Panc1 (cell line): Measurements from ENCODE around the gene PYDC2. TPM values are rescaled to one million over a fixed set of nuclear protein-coding genes. Genes with fewer than 3 reads are reported as not detected.

Experiments
- ATAC-seq: fragments of 200-7000 bp; cut with Tn5 transposase; 2 replicates; pipeline ENCODE4 v1.9.1; 2020; ENCODE audit warnings: mild to moderate bottlenecking, moderate library complexity
- BruUV-seq: library from RNA; stranded (reverse); fragments of 400-500 nt; replicated peaks from 2 replicates; lab custom pipeline; 2021; lab: Mats Ljungman, UMichigan
- CTCF ChIA-PET: fragments of 300-600 bp; sonication (Branson Sonifier 250); formaldehyde crosslinking; loops from one replicate; lab custom pipeline; 2022; ENCODE audit warnings: antibody characterized with exemption; lab: Charles Lee
- POLR2A ChIA-PET: fragments of 300-600 bp; sonication (Branson Sonifier 250); formaldehyde crosslinking; loops from one replicate; lab custom pipeline; 2022; ENCODE audit warnings: antibody characterized with exemption; lab: Charles Lee
- DNase-seq: peaks from one replicate; pipeline ENCODE4 v3.0.0-alpha.2; 2010; ENCODE audit warnings: low read depth, low spot score
- H3K27ac ChIP-seq: 2 replicates; pipeline ENCODE4 v1.5.1; 2011; ENCODE audit warnings: mild to moderate bottlenecking, low read length, inconsistent platforms
- H3K27me3 ChIP-seq: fragments of 200-500 bp; sonication (Bioruptor generic); 2 replicates; pipeline ENCODE4 v1.6.0; 2014; ENCODE audit warnings: low read length, inconsistent platforms; ENCODE audit not compliant: control insufficient read depth, insufficient read depth
- H3K36me3 ChIP-seq: fragments of 200-500 bp; sonication (Bioruptor generic); 2 replicates; pipeline ENCODE4 v1.5.1; 2014; ENCODE audit warnings: inconsistent platforms, mild to moderate bottlenecking, low read length, moderate library complexity; ENCODE audit not compliant: control insufficient read depth, insufficient read depth
- H3K4me1 ChIP-seq: 2 replicates; pipeline ENCODE4 v1.5.1; 2011; ENCODE audit warnings: inconsistent platforms, mild to moderate bottlenecking, low read length, moderate library complexity; ENCODE audit not compliant: control insufficient read depth, insufficient read depth
- H3K4me3 ChIP-seq, 2 experiments: 2 replicates each; pipeline ENCODE4 v1.5.1; 2011 to 2012; ENCODE audit warnings: low read depth in 2 of 2, low read length in 2 of 2, mild to moderate bottlenecking in 2 of 2, inconsistent platforms in 1 of 2, moderate library complexity in 1 of 2
- H3K9me3 ChIP-seq: fragments of 200-500 bp; sonication (Bioruptor generic); 2 replicates; pipeline ENCODE4 v1.5.1; 2014; ENCODE audit warnings: low read depth, mild to moderate bottlenecking, inconsistent platforms, low read length, moderate library complexity; ENCODE audit not compliant: control insufficient read depth, insufficient read depth
- CTCF ChIP-seq: fragments of 450-650 bp; IDR thresholded peaks from 2 replicates; pipeline ENCODE4 v1.5.1; 2017; ENCODE audit warnings: mild to moderate bottlenecking
- POLR2AphosphoS5 ChIP-seq: IDR thresholded peaks from 2 replicates; pipeline ENCODE4 v1.6.1; 2012; ENCODE audit warnings: mild to moderate bottlenecking, low read depth, low read length, moderate library complexity
- REST ChIP-seq, 2 experiments: IDR thresholded peaks; 2 replicates each; pipeline ENCODE4 v1.6.1; 2011 to 2012; ENCODE audit warnings: low read depth in 2 of 2, control low read depth in 1 of 2, low read length in 1 of 2, mild to moderate bottlenecking in 1 of 2, moderate library complexity in 1 of 2; ENCODE audit not compliant: insufficient read depth in 1 of 2
- SIN3A ChIP-seq: IDR thresholded peaks from 2 replicates; pipeline ENCODE4 v1.6.1; 2012; ENCODE audit warnings: low read depth, mild to moderate bottlenecking, low read length, moderate library complexity, borderline replicate concordance; ENCODE audit not compliant: insufficient read depth
- TCF7L2 ChIP-seq: IDR thresholded peaks from 2 replicates; pipeline ENCODE4 v1.6.1; 2011; ENCODE audit warnings: mild to moderate bottlenecking, low read depth, low read length, inconsistent platforms
- in situ Hi-C: cut with HindIII; loops from 2 replicates; pipeline ENCODE4 v1.10.0; 2016; ENCODE audit warnings: low sequenced_read_pairs, low pct_unique_long_range_greater_than_20kb
- intact Hi-C: fragments of 100-400 bp; cut with micrococcal nuclease; formaldehyde crosslinking; loops from one replicate; pipeline ENCODE4 v1.10.0; 2022; ENCODE audit not compliant: unreplicated experiment
- total RNA-seq: library from RNA; stranded (reverse); gene quantifications from one replicate; pipeline ENCODE4 v1.2.1, GENCODE V29; 2021; ENCODE audit not compliant: unreplicated experiment

Gene PYDC2
- total RNA-seq, 1 experiment from 2014 or later: not detected

GRCh38 chr3:191430103-191430502 lies 30.9 kb upstream of the PYDC2 start:
- no peak for DNase-seq
- H3K36me3 ChIP-seq: no peaks in the 10 kb centered on the region
- in situ Hi-C loops (no loop called here), intact Hi-C loops (no loop called here)
- ATAC-seq: no peak
- H3K9me3 ChIP-seq: no peaks in the 10 kb centered on the region
- BruUV-seq: no TSS peak
- no peak overlapping the region for H3K27ac ChIP-seq
- ChIA-PET CTCF (no interaction called here), POLR2A (no interaction called here)
- TF ChIP-seq REST (IDR thresholded peaks at IDR 0.05; ENCODE audit: insufficient read depth in 1 of 2, low read depth in 2 of 2, low read length in 1 of 2) (no peak), SIN3A (no peak), TCF7L2 (no peak), POLR2AphosphoS5 (no peak), CTCF (no peak)
- H3K4me3 ChIP-seq: no peak overlapping the region
- H3K27me3 ChIP-seq: no peaks in the 10 kb centered on the region
- 0 out of 2 replicates have a peak, but pooled peaks cover 2% of the 10 kb centered on the region for H3K4me1 ChIP-seq

GRCh38 chr3:191431160-191431822 lies 29.7 kb upstream of the PYDC2 start:
- POLR2A ChIA-PET: interaction anchor here (0.6 kb wide), 1 partner anchor 36 kb away, joined by 4 read pairs; no protein-coding TSS in a partner anchor
- intact Hi-C loops: no loop called here

More at GRCh38 chr3:191431160-191431822, 29.7 kb upstream of the PYDC2 start:
- CTCF ChIA-PET: no interaction called here
- no peaks in the 10 kb centered on the region for H3K27me3 ChIP-seq
- no peaks in the 10 kb centered on the region for H3K4me1 ChIP-seq
- TF ChIP-seq REST (IDR thresholded peaks at IDR 0.05; ENCODE audit: insufficient read depth in 1 of 2, low read depth in 2 of 2, low read length in 1 of 2): no peak
- TF ChIP-seq CTCF: no peak
- no peak for TF ChIP-seq TCF7L2
- TF ChIP-seq SIN3A: no peak
- no peak for TF ChIP-seq POLR2AphosphoS5
- no peaks in the 10 kb centered on the region for H3K9me3 ChIP-seq
- no peak overlapping the region for H3K27ac ChIP-seq
- no peaks in the 10 kb centered on the region for H3K36me3 ChIP-seq
- no peak overlapping the region for H3K4me3 ChIP-seq
- in situ Hi-C loops: no loop called here
- DNase-seq: no peak
- ATAC-seq: no peak
- no TSS peak for BruUV-seq
